Stimulated activated CD8-positive, alpha-beta memory T cell treated with anti-CD3 and anti-CD28 coated beads, Interleukin-15, amount 100 ng/mL, for 1 hour (primary cell): Measurements from ENCODE around the gene PJVK.

ENCODE experiments used
- DNase-seq: peaks from one replicate; pipeline ENCODE4 v3.0.0-alpha.2; 2020; ENCODE audit warnings: low read depth

Gene PJVK

GRCh38 chr2:178480227-178481181 is 29.3 kb downstream of the PJVK start, which contains the start of gene PLEKHA3:
Gene PLEKHA3 (plus strand): TSS chr2:178480457. CDS start chr2:178480870, 413 bp downstream.
- DNase-seq, result peak; percentile 35

- DNase-seq, result no peak
These were observed 31.3 kb downstream of the PJVK start for GRCh38 chr2:178482437-178482836.

- DNase-seq, result no peak
These were observed 33.3 kb downstream of the PJVK start for GRCh38 chr2:178484245-178485041.

GRCh38 chr2:178485356-178485755 is 34.2 kb downstream of the PJVK start:
- no peak for DNase-seq

- no peak for DNase-seq
These were observed 40.4 kb downstream of the PJVK start for GRCh38 chr2:178491612-178492011.

GRCh38 chr2:178496049-178496448 is 44.9 kb downstream of the PJVK start:
- no peak for DNase-seq

GRCh38 chr2:178498137-178498536 is 47.0 kb downstream of the PJVK start:
- no peak for DNase-seq

- no peak for DNase-seq
These were observed 48.5 kb downstream of the PJVK start for GRCh38 chr2:178499640-178500039.

GRCh38 chr2:178502751-178503150 is 51.6 kb downstream of the PJVK start:
- DNase-seq, result no peak

- no peak for DNase-seq
These were observed 54.9 kb downstream of the PJVK start for GRCh38 chr2:178506101-178506500.

GRCh38 chr2:178506524-178506923 is 55.3 kb downstream of the PJVK start:
- no peak for DNase-seq

GRCh38 chr2:178506949-178507348 is 55.8 kb downstream of the PJVK start:
- DNase-seq, result no peak

- no peak for DNase-seq
These were observed 57.5 kb downstream of the PJVK start for GRCh38 chr2:178508646-178509045.

- DNase-seq, result no peak
These were observed 59.2 kb downstream of the PJVK start for GRCh38 chr2:178510384-178510783.
